Measurements from ENCODE around the gene CHKA. TPM values are rescaled to one million over a fixed set of nuclear protein-coding genes. Genes with fewer than 3 reads are reported as not detected.

CHKA gene
- total RNA-seq, 1 donor from 2014 or later = 46.7 TPM

DNA sequence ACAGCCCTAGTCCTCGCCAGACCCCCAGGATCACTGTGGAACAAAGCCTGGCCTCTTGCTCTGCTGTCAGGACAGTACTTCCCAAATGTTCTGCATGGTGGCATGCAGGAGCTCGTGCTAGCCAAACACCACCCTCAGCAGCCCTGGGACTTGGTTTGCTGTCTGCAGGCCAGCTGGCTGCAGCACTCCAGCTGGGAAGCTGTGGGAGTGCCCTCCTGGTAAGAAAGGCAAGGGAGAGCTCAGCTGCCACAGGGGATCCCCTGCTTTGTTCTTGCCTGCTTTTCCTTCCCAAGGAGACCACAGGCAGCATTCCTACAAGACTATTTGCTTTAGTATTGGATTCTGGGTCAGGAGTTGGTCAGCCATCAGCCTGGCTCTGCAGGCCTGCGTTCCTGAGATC, 54.4 kb downstream of the CHKA start:
- Mint-ChIP-seq H3K27ac (no peak overlapping the region), H3K36me3 (peaks cover 37% of the 10 kb centered on the region), H3K9me3 (no peaks in the 10 kb centered on the region), H3K4me3 (no peak overlapping the region), H3K4me1 (ENCODE audit: unreplicated experiment) (no peaks in the 10 kb centered on the region), H3K27me3 (no peaks in the 10 kb centered on the region)
- no peak for DNase-seq (ENCODE audit: extremely low spot score, unreplicated experiment)
- TF ChIP-seq, protein P1, sequence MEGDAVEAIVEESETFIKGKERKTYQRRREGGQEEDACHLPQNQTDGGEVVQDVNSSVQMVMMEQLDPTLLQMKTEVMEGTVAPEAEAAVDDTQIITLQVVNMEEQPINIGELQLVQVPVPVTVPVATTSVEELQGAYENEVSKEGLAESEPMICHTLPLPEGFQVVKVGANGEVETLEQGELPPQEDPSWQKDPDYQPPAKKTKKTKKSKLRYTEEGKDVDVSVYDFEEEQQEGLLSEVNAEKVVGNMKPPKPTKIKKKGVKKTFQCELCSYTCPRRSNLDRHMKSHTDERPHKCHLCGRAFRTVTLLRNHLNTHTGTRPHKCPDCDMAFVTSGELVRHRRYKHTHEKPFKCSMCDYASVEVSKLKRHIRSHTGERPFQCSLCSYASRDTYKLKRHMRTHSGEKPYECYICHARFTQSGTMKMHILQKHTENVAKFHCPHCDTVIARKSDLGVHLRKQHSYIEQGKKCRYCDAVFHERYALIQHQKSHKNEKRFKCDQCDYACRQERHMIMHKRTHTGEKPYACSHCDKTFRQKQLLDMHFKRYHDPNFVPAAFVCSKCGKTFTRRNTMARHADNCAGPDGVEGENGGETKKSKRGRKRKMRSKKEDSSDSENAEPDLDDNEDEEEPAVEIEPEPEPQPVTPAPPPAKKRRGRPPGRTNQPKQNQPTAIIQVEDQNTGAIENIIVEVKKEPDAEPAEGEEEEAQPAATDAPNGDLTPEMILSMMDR (conservative IDR thresholded peaks at IDR 0.05) = no peak

DNA sequence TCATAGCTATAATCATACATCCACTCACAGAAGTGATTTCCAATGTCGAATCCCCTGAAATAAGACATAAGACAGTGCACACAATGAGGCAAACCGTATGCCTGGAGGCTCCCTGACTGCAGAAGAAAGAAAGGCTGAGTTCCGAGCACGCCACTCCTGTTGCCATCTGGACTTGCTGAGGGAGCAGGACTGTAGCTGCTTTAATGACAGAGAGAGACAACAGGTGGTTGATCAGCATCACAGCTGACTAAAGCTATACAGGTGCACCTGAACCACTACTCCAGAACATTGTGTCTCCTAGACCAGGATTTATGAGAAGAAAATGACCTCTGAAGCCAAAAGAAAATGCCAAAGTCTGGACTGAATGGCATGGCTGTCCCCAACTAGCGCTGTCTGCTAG, 55.3 kb downstream of the CHKA start:
- TF ChIP-seq, protein P1 (conservative IDR thresholded peaks at IDR 0.05) = no peak
- no peak overlapping the region for H3K27ac Mint-ChIP-seq
- DNase-seq (ENCODE audit: extremely low spot score, unreplicated experiment) = no peak
- no peaks in the 10 kb centered on the region for H3K4me1 Mint-ChIP-seq (ENCODE audit: unreplicated experiment)
- H3K27me3 Mint-ChIP-seq = no peaks in the 10 kb centered on the region
- H3K36me3 Mint-ChIP-seq = peaks cover 39% of the 10 kb centered on the region
- H3K9me3 Mint-ChIP-seq = no peaks in the 10 kb centered on the region
- no peak overlapping the region for H3K4me3 Mint-ChIP-seq

DNA sequence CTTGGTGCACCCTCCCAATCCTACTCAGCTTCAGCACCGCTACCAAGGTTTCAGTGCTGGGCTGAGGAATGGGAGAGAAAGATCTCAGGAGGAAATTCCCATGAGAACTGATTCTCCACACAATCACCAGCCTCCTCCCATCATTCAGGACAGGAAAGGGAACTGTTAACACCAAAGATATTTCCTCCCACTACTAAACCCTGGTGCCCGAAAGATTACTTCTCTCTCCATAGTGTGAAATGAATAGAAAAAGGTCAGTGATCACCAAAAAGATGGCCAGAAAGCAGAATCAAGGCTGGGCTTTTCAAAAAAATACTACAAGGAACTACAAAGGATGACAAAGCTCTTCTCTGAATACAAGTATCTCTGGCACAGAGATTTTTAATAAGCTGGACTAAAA, 56.3 kb downstream of the CHKA start:
- Mint-ChIP-seq H3K4me3 (no peak overlapping the region), H3K27ac (no peak overlapping the region), H3K4me1 (ENCODE audit: unreplicated experiment) (no peaks in the 10 kb centered on the region), H3K36me3 (peaks cover 39% of the 10 kb centered on the region), H3K27me3 (no peaks in the 10 kb centered on the region), H3K9me3 (no peaks in the 10 kb centered on the region)
- no peak for DNase-seq (ENCODE audit: extremely low spot score, unreplicated experiment)
- TF ChIP-seq, protein P1 (conservative IDR thresholded peaks at IDR 0.05) = no peak

DNA sequence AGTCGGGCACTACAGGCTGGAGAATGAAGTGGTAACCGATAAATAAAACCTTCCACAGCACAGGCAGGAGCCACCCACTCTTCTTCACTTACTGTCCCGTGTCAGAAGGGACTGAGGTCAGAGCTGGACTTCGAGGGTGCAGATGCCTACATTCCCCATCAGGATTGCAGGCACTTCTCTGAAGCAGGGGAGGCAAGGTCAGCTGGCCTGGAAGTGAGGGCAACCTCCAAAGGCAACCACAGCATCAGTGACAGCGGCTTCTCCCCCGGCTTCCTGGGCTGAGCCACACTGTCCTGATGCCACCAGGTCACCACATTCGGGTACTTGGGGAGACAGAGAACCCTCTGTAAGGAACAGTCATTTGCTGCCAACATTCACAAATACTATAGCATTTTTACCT, 59.7 kb downstream of the CHKA start:
- TF ChIP-seq, protein P1 (conservative IDR thresholded peaks at IDR 0.05) = no peak
- Mint-ChIP-seq H3K9me3 (no peaks in the 10 kb centered on the region), H3K4me3 (no peak overlapping the region), H3K27me3 (no peaks in the 10 kb centered on the region), H3K27ac (no peak overlapping the region), H3K4me1 (ENCODE audit: unreplicated experiment) (no peaks in the 10 kb centered on the region), H3K36me3 (peaks cover 31% of the 10 kb centered on the region)
- DNase-seq (ENCODE audit: extremely low spot score, unreplicated experiment) = no peak

DNA sequence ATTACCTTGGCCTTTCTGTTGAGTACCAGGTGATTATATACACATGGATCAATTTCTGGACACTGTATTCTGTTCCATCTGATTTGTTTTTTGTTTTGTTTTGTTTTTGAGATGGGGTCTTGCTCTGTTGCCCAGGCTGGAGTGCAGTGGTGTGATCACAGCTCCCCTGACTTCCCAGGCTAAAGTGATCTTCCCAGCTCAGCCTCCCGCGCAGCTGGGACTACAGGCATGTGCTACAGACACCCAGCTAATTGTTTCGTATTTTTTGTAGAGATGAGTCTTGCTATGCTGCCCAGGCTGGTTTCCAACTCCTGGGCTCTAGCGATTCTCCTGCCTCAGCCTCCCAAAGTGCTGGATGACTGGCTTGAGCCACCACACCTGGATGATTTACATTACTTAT, 63.4 kb downstream of the CHKA start:
- no peaks in the 10 kb centered on the region for H3K27me3 Mint-ChIP-seq
- TF ChIP-seq, protein P1 (conservative IDR thresholded peaks at IDR 0.05) = no peak
- H3K27ac Mint-ChIP-seq = no peak overlapping the region
- H3K4me3 Mint-ChIP-seq = no peak overlapping the region
- H3K9me3 Mint-ChIP-seq = no peaks in the 10 kb centered on the region
- H3K4me1 Mint-ChIP-seq (ENCODE audit: unreplicated experiment) = peaks cover 6% of the 10 kb centered on the region
- DNase-seq (ENCODE audit: extremely low spot score, unreplicated experiment) = no peak
- H3K36me3 Mint-ChIP-seq = peaks cover 23% of the 10 kb centered on the region

Measured in type B pancreatic cell (in vitro differentiated cells).